Right lung (tissue), 5 donors: ENCODE results near the gene OPRL1. TPM values are rescaled to one million over a fixed set of nuclear protein-coding genes. Genes with fewer than 3 reads are reported as not detected.

ENCODE experiments used
- DNase-seq, 2 donors: peaks; one replicate each; pipeline ENCODE4 v3.0.0-alpha.2; 2013
- polyA plus RNA-seq, 5 donors: library from polyadenylated mRNA; unstranded; fragments of 120-200 nt; gene quantifications; one replicate each; pipeline versions ENCODE4 v1.2.1 to v1.2.3, GENCODE V29; 2013; ENCODE audit warnings: inconsistent platforms in 1 of 5, low replicate concordance in 1 of 5; ENCODE audit not compliant: insufficient read length in 5 of 5, insufficient read depth in 1 of 5

Gene OPRL1
- polyA plus RNA-seq, 5 donors = 1.8 to 2.6 (median 2.4) TPM

- no peak for DNase-seq
Observed at GRCh38 chr20:64102647-64103354, 22.9 kb downstream of the OPRL1 start.

- DNase-seq = no peak
Observed at GRCh38 chr20:64103871-64104666, 24.2 kb downstream of the OPRL1 start.

GRCh38 chr20:64104667-64105451 is 25.0 kb downstream of the OPRL1 start:
- DNase-seq = no peak

GRCh38 chr20:64105846-64106434 is 26.1 kb downstream of the OPRL1 start:
- DNase-seq = no peak

- DNase-seq = no peak
Observed at GRCh38 chr20:64106435-64106961, 26.6 kb downstream of the OPRL1 start.

- DNase-seq = no peak
Observed at GRCh38 chr20:64106981-64107735, 27.3 kb downstream of the OPRL1 start, which contains the start of gene NPBWR2. Gene NPBWR2 (minus strand): TSS chr20:64107565. CDS start chr20:64106831, 734 bp downstream.

- no peak for DNase-seq
Observed at GRCh38 chr20:64107736-64108457, 28.0 kb downstream of the OPRL1 start.

- DNase-seq = no peak
Observed at GRCh38 chr20:64108731-64109681, 29.1 kb downstream of the OPRL1 start.

- no peak for DNase-seq
Observed at GRCh38 chr20:64109831-64110391, 30.0 kb downstream of the OPRL1 start.

GRCh38 chr20:64110411-64111068 is 30.7 kb downstream of the OPRL1 start:
- DNase-seq = no peak

- DNase-seq = no peak
Observed at GRCh38 chr20:64111841-64112641, 32.2 kb downstream of the OPRL1 start.

GRCh38 chr20:64112691-64113443 is 33.0 kb downstream of the OPRL1 start:
- no peak for DNase-seq

GRCh38 chr20:64113444-64113775 is 33.5 kb downstream of the OPRL1 start:
- no peak for DNase-seq

GRCh38 chr20:64113796-64114355 is 34.0 kb downstream of the OPRL1 start:
- DNase-seq = no peak

- DNase-seq = no peak
Observed at GRCh38 chr20:64114356-64114971, 34.6 kb downstream of the OPRL1 start.
